Measurements from ENCODE around the gene CEP131.

Gene CEP131

DNA sequence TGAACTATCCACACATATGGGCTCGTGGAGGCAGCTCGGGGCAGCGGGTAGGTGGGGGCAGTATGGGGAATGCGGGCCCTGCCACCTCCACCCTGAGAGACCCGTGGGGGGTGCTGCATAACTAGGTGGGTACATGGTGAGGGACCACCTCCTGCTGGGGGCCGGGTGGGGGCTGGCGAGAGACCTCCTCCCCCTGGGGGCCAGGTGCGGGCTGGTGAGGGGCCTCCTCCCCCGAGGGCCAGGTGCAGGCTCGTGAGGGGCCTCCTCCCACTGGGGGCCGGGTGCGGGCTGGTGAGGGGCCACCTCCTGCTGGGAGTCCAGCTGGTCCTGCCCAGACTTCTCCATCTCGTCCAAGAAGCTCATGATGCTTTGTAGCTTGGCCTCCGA lies 25.4 kb downstream of the CEP131 start:
- no peak for DNase-seq

DNA sequence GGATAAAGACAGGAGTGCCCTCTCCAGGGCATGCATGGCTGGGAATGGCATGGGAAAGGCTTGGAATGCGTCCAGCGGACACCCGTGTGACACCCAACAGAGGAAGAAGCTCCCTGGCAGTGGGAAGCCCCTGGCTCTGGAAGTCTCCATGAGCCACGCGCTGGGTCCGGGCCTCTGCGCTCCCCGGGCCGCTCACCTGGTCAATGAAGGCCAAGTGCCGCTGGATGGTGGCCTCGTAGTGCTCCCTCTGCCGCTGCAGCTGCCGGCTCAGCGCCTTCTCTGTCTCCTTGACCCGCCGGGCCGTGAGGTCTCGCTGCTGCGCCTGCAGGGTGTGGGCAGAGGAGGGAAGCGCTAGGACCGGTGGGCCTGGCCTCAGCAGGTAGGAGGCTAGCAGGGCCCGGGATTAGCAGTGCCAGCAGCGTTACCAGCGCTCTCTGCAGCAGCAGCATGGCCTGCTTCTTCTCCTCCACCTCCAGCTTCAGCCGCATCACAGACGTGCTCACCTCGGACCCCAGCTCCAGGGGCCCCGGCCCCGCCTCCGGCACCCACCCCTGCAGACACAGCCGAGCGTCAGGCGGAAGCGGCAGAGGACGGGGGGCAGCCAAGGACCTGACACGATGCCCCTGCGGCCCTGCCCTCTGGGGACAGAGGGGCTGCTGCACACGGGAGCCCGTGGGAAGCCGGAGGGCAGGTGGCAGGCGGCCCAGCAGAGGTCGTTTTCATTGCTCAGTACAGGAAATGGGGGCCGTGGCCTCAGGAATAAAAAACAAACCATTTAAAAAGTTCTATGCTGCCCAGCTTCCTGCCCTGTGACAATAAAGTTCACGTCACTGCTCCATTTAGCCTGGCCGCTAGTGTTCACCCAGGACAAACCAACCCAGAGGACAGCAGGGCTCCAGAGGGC lies 26.0 kb downstream of the CEP131 start:
- DNase-seq, result no peak

DNA sequence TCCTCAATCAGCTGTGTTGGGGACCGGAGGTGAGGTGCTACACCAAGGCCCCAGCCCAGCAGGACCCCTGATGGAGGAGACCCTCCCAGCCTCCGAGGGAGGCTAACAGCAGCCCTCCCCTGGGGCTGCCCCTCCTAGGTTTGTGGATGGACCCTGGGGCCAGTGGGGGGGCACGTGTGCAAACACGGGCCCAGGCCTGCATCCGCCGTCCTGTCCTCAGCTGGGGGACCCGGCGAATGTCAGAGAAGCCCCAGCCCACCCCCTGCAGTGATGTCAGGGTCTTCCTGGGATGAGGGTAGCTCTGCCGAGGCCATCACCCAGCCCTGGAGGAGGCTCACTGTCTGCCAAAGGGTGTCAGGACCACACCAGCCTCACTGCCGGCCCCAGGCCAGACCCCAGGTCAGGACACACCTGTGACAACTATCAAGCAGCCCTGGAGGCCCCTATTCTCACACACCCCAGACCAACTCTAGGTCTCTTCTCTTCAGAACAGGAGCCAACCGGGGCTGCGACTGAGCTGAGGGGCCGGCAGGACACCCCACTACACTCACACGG lies 26.7 kb downstream of the CEP131 start:
- DNase-seq, result no peak

DNA sequence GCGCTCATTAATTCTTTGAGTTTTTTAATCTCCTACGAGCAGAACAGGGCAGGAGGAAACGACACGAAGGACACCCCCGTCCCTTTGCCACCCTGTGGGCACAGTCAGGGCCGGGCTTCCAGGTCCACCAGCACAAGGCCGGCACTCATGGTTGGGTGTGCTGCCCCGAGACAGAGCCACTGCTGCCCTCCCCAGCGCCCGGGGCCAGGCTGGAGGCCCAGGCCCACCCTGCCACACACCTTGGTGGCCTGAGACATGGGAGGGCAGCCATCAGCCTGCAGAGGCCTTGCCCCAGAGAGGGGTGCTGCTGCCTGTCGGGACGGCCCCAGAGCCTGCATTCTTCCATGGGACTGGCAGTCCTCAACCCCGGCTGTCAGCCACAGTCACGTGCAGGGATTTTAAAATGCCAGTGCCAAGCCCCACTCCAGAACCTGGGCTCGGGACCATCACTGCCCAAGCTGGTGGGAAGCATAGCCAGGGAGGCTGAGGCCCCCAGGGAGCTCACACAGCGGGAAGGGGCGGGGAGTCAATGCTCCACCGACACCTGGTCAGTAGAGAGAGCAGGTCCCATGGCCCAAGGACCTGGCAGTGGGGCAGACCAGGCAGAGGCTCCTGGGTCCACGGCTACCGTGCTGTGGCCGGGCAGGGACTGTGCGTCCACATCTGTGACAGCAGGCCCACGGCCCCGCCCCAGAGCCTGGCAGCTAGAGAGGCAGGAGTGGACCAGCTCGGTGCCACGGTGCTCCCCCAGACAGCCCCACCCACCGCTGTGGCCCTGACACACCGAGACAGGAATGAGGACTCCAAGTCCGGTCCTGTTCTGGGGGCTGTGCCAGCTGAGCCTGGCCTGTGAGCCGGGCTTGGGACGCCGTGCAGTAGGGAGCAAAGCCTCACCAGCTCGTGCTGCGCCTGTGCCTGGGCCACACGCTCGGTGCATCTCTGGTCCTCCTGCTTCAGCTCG lies 27.5 kb downstream of the CEP131 start:
- DNase-seq, result no peak

DNA sequence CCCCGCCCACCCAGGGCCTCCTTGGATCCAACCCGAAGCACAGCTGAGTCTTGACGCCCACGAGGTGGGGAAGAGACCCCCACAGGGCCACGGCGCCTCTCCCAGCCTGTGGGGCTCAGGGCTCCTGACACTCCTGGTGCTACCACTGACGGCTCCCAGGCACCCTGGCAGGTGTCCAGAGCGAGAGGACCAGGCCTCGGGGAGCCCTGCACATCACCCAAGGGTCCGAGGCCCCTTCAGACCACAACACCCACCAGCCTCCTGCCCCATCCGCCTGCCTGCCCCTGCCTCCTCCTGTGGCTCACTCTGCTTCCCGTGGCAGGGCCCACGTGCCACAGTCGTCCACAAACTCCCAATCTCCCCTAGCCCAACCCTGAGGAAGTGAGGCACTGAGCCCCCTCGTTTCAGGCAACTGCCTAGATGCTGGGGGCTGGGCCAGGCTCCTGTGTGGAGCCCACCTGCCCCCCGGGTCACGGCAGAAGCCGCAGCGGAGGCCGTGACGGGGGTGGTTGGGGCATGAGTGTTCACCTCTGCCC lies 28.5 kb downstream of the CEP131 start:
- no peak for DNase-seq

DNA sequence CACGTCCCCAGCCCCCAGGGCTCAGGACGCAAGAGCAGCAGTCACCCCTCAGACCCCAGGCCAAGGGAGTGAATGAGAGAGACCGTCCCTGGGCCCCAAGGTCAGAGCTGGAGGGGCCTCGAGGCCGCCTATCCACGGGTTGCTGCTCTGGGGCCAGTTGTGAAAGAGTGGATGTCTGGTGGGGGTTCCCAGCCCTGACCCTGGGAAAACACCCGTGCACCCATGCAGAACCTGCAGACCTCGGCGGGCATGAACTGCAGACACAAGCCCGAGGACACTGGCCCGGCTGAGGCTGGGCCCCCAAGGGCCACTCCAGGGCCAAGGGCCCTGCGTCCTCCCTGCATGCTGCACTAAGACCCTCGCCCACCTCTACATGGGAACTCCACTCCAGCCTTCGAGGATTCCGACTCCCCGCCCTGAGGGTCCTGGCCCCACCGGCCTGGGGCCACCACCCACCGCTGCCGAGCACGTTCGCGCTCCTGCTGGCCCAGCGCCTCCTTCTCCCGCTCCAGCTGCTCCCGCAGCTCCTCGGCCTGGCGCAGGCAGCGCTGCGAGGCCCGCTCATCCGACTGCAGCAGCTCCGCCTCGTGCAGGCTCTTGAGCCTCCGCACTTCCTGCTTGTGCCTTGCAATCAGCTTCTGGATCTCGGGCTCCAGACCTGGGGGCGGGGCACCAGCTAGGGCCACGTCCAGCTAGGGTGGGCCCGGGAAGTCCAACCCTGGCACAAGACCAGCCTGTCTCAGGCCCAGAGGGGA lies 29.1 kb downstream of the CEP131 start:
- DNase-seq, result no peak

DNA sequence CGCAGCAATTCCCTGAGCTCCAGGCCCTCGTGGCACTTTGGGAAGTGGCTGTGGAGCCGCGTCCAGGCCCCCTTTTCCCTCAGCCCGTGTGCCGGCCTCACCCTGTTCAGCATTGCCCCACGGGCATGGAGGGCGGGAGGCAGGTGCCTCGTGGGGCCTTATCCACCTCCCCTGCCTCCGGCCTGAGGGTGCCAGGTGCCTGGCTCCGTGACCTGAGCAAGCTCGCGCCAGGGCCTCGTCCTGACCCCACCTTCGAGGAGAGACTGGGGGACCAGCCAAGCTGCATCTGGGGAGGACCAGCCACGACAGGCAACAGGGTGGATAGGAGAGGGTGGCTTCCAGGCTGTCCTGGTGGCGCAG lies 29.7 kb downstream of the CEP131 start:
- DNase-seq, result no peak

DNA sequence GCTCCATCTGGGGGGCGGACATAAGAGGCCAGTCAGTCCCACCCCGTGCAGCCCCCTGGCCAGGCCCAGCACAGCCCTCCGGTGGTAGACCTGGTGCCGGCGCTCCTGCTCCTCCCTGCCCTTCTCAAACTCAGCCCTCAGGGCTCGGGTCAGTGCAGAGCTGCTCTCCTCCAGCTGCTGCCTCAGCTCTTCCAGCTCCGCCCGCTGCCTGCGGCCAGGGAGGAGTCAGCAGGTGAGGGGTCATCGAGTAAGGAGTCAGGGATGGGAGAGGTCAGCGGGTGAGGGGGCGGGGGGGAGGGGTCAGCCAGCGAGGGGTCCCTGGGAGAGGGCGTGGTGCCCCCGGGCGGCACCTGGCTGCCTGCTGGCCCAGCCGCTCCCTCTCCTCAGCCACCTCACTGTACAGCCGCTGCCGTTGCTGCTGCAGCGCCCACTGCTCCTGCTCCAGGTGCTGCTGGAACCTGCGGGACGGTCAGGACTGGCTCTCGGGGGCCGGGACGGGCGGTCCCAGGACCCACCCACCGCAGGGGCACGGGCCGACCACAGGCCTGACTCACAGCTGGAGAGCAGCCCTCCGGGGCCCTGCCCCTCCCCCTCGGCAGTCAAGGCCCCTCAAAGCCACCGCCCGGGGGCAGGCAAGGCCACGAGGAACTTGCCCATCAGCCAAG lies 30.2 kb downstream of the CEP131 start:
- DNase-seq, result no peak

DNA sequence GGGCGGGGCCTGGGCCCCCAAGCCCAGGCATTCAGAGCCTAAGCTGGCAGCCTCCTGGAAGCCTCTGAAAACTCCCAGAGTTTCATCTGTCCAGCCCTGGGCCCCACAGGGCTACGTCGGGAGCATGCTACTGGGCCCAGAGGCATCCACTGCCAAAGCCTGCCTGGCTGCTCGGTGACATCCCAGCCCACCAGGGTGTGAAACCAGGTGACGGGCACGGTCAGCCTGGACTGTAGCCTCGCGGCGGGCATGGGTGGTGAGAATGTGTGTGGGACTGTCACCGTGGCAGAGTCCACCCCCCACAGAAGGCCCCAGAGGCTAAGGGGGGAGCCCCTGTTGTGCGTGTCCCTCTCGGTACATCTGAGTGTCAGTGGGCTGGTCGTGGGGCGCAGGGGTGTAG lies 31.1 kb downstream of the CEP131 start:
- DNase-seq, result no peak

DNA sequence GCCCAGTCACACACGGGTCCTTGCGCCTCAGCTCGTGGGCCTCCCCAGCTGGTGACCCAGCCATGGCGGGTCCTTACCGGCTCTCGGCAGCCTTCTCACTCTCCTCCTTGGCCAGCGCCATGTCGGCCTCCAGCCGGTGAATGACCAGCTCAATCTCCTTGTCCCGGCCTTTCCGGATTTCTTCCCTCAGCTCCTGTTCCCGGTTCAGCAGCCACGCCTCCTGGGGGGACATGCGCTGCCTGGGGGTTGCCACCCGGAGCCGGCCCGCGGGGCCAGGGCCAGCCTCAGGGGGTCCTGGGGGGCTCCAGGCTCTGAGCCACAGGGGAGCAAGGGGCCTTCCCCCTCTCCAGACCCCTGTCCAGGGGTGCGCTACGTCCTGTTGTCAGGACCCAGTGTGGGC lies 31.6 kb downstream of the CEP131 start:
- no peak for DNase-seq

DNA sequence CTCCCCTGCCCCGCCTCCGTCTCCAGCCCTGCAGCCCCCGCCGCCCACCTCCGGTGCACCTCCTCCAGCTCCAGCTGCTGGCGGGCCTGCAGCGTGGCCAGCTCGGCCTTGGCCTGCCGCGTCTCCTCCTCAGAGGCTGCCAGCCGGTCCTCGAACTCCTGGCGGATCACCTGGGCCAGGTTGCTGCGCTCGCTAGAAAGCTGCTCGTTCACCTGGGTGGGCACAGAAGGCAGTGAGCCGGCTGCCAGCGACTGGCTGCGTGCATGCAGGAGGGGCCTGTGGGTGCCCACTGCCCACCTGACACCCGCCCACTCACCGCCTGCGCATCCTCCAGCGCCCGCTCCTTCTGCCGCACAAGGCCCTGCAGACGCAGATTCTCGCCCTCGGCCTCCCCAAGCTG lies 32.2 kb downstream of the CEP131 start:
- no peak for DNase-seq

DNA sequence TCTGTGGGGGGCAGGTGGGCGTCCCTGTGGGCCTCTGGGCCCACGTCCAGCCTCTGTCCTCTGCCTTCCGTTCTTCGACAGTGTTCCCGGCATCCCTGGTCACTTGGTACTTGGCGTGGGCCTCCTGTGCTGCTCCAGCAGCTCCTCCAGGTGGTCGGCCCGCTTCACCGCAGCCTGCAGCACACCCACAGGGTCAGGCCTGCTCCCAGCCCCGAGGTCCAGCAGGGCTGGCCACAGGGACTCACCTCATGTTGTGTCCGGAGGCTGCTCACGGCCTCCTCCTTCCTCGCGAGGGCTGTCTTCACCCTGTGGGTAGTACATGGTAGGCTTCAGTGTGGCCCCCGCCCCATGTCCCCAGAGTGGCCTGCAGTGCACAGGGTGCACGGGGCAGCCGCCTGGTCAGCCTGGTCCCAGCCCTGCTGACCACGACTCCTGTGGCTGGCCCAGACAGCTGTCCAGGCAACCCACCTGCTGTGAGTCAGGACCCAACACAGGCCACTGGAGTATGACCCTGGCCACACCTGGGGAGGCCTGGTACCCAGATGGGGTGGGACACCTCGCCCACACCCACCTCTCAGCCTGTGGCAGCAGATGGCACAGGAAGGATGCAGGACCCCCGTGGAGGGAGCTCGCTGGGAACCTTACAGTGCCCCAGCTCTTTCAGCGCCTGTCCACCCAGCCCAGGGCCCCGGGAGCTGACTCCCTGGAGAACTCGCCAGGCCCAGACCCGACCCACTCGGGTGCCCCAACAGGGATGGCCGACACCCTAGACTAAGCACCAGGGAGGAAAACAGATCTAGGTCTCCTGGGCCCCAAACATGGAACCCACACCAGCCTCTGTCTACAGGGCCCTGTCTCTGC lies 32.9 kb downstream of the CEP131 start:
- DNase-seq, result no peak

DNA sequence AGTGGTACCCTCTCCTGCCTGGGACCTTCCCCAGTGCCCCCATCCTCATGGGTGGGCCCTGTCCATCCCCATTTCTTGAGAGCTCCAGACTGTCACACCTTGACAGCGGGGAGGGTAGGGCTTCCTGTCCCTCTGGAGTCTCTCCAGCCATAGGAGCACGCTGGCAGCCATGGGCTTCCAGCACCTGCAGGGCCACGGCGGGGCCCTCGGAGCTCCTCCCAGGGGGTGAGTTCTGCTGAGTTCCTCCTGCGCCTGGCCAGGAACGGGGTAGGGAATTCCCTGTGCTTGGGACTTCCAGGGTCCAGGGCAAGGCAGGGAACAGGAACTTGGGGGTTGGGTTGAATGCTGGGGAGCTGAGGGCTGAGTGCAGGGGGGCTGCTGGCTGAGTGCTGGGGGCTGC lies 33.7 kb downstream of the CEP131 start:
- DNase-seq, result no peak

DNA sequence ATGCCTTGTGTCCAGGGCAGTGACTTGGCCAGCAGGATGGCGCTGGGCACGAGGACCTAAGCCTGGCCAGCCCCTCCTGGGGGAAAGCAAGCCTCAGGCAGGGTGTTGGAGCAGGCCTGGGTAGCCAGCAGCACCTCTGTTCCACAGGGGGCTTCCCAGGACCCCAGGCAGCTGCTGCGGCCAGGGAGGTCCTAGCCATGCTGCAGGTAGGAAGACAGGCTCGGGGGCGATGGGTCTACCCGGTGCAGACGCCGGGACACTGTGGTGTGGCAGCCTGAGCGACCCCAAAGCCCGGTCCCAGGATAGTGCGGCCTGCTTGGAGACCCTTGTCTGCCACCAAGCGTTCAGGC lies 34.3 kb downstream of the CEP131 start:
- no peak for DNase-seq

DNA sequence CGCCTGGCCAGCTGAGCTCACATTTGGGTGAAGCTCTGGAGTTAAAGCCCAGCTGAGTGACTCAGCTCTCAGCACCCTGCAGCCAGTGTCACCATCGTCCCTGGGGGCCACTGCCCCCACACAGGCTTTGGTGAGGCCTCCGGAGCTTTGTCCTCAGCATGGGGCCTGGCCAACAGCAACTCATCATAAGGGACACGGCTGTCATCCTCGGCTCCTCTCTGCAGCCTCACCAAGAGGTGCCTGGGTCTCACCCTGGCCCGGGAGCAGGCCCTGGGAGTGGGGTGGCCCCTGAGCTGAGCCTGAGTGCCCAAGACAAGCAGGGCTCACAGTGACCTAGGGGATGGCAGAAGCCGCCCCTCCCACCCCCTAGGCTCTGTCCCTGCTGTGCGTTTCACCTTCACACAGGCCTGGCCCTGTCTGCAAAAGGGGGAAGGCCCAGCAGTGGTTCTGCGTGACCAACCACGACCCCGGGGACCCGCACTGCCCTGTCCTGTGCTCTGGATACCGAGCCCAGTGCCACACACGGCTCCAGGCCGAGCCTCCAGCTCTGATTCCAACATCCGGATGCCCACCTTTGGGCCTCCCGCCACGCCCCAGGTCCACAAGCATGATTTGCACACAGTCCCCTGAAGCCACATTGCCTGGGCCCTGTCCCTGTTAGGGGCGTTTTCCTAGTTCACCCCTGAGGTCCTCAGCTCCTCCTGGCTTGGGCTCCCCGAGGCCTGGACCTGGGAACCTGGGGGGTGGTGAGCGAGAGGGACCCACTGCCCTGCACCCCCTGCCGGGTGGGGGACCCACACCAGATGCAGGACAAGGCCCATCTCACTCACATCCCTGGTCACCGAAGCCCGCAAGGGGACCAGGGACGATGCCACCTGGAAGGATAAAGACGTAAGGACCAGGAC lies 34.9 kb downstream of the CEP131 start:
- DNase-seq, result no peak

DNA sequence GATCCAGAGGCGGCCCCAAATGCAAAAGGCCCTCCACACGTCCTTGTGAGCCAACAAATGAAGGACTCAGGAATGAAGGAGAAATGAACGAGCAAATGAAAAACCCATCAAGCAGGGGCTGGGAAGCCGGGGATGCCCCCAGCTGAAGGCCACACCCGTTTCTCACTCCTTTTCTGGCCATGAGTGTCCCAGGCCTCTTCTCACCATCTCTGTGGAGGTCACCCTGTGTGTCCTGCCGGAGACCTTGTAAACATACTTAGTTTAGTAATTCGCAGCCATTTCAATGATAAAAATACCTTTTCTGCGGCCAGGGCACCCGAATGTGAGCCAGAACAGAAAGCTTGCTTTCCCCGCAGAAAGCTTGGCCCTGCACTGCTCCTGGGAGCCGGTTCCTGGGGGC lies 35.6 kb downstream of the CEP131 start:
- no peak for DNase-seq

DNA sequence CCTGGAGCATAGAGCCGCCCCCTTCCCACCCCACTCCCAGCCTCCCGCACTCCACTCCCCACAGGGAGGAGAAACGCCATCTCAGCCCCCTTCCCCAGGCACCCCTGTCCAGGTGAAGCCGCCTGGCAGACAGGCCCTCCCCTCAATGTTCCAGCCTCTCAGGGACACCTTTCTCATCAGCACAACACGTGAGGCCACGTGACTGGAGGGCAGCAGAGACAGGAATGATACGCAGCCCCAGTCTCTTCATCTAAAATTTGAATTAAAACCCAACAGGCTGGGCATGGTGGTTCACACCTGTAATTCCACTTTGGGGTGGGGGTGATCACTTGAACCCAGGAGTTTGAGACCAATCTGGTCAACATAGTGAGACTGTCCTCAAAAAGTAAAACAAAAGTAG lies 36.6 kb downstream of the CEP131 start:
- DNase-seq, result no peak

DNA sequence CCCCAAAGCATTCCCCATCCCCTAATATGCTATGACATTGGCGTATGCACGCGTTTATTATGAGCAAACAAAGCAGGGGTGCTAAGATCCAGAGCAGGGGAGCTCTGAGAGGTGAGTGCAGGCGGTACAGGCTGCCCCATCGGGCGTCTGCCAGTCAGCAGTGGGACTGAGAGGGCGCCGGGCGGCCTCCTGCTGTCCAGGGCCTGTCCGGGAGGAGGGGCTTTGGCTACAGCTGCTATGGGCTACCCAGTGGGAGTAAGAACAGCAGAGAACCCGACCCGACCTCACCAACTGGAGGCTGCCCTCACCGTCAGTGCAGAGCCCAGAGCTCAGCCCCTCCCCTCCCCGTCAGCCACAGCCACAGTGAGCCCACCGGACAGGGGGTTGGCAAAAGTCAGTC lies 38.2 kb downstream of the CEP131 start:
- DNase-seq, result no peak

DNA sequence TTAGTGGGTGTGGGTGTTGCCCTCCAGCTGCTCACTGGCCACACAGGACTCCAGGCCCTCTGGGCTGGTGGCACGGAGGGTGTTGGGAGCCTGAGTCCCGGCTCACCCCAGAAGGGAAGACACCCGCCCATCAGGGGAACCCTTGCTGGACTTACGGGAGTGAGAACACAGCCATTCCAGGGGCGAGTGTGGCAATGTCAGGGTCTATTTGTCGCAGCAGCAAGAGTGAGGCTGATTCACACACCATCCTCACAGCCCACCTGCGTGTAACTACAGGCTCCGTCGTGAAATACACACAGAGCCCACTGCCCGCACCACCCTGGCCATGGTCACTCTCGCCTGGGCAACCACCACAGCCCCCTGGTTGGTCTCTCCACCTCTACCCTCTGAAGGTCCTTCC lies 39.0 kb downstream of the CEP131 start:
- no peak for DNase-seq

DNA sequence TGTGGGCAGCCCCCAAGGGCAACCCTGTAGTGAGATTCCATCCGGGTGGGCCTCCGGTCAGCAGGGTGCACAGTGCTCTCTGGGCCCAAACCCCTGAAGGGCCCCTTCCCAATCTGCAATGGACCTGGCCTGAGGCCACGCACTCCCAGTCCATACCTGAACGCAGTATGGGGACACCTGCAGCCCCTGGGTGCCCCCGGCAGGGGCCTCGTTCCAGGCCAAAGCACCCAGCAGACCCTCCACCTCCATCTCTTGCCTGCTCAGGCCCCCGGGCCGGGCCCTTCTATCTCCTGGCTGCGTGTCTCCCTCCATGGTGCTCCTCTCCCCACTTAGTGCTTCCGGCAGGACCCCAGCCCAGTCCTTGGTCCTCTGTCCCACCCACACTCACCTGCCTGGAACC lies 39.4 kb downstream of the CEP131 start:
- DNase-seq, result no peak

Data from NCI-H1105 (cell line).